ENCODE results near the gene PLXNB3. TPM values are rescaled to one million over a fixed set of nuclear protein-coding genes. Genes with fewer than 3 reads are reported as not detected.
"Not testable (repeated sequence)": the region's sequence is repeated elsewhere in the genome, so short reads cannot be mapped to it uniquely, and the experiment has no call there.

PLXNB3 gene
- total and polyA plus RNA-seq, 12 donors: 1.1 to 119 (median 41.4) TPM

DNA sequence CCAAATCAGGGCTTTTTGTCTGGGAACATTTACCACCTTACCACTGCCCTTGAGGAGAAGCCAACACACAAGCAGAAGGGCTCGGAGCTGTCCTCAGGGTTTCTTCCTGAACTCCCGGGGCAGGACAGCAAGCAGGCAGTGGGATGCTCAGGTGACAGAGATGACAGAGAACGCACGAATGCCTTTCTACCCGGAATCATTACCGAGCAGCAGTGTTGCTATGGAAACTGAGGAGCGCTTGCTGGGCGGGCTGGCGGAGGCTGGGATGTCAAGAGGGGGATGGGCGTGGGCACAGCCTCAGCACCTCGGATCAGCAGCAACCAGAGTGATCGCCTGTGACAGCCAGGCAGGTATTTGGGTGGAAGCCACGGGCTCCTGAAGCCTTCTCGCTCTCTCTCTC is 48.2 kb downstream of the PLXNB3 start:
- no peaks in the 10 kb centered on the region for H3K9me3 ChIP-seq (replicated peaks in 1 of 3)
- no peak overlapping the region for H3K27ac ChIP-seq
- no peaks in the 10 kb centered on the region for H3K36me3 ChIP-seq (replicated peaks in 1 of 2)
- DNase-seq: no peak
- WGBS, 4 donors: 51 to 100% (median 68%) methylated on average over 1 to 14 of the region's 14 CpGs
- H3K4me3 ChIP-seq: no peak overlapping the region
- H3K27me3 ChIP-seq: peaks cover 3% of the 10 kb centered on the region
- H3K4me1 ChIP-seq (replicated peaks in 1 of 2): no peaks in the 10 kb centered on the region
- intact Hi-C loops (cut with DNase I): no loop called here
- TF ChIP-seq, protein P1, sequence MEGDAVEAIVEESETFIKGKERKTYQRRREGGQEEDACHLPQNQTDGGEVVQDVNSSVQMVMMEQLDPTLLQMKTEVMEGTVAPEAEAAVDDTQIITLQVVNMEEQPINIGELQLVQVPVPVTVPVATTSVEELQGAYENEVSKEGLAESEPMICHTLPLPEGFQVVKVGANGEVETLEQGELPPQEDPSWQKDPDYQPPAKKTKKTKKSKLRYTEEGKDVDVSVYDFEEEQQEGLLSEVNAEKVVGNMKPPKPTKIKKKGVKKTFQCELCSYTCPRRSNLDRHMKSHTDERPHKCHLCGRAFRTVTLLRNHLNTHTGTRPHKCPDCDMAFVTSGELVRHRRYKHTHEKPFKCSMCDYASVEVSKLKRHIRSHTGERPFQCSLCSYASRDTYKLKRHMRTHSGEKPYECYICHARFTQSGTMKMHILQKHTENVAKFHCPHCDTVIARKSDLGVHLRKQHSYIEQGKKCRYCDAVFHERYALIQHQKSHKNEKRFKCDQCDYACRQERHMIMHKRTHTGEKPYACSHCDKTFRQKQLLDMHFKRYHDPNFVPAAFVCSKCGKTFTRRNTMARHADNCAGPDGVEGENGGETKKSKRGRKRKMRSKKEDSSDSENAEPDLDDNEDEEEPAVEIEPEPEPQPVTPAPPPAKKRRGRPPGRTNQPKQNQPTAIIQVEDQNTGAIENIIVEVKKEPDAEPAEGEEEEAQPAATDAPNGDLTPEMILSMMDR (IDR thresholded peaks at IDR 0.05): no peak
- no peak for TF ChIP-seq POLR2A (IDR thresholded peaks at IDR 0.05)

DNA sequence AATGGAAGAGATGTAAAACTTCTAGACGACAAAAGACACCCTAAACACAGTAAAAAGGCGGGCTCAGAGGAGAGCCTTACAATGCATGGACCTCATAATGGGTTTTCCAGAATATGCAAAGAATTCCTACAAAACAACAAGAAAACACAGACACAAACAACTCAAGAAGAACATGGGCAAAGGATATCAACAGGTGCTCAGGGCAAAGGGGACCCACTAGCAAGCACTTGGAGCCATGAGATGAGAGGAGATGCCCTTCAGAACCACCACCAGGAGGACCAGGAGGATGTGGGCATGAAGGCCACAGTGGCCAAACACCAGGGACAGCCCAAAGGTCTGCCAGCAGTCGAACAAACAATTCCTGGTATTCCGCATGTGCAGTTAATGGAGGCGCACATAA is 49.1 kb downstream of the PLXNB3 start:
- Histone ChIP-seq H3K4me1 (replicated peaks in 1 of 2) (no peaks in the 10 kb centered on the region), H3K36me3 (replicated peaks in 1 of 2) (no peaks in the 10 kb centered on the region), H3K9me3 (replicated peaks in 1 of 3) (no peaks in the 10 kb centered on the region), H3K27me3 (peaks cover 3% of the 10 kb centered on the region), H3K4me3 (no peak overlapping the region), H3K27ac (no peak overlapping the region)
- no peak for DNase-seq
- TF ChIP-seq, protein P1 (IDR thresholded peaks at IDR 0.05): no peak
- no peak for TF ChIP-seq POLR2A (IDR thresholded peaks at IDR 0.05)
- 84 to 94% (median 91%) methylated on average over 5 of the region's 5 CpGs for WGBS, 4 donors
- intact Hi-C loops (cut with DNase I): no loop called here

DNA sequence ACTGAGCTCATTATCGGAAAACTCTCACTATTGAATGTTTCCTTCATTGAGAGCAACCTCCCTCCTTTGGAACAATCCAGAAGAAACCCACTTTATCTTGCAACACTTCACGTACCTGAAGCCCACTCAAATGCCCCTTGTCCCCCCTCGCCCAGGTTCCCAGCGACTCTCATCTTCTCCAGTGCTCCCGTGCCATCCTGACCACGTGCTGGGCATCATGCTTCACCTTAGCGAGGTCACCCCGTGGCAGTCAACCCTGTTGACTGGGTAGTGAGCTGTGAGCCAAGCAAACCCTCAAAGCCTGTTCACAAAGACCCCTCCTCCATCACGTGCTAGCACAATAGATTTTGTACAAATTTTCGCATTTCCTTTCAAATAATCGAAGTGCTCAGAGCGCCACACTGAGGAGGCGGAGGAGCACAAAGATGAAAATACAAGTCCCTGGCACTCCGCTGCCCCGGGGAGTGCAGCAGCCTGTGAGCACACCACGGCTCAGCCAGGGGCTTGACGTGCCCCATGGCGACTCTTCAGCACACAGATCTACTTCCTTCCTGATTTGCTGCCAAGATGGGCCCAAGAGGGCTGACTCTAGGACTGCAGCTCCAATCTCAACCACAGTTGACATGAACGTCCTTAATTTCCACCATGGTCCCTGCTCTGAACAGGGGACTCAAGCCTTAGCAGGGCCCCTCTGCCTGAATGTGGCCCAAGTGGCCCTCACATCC is 50.7 kb downstream of the PLXNB3 start:
- Histone ChIP-seq H3K4me1 (replicated peaks in 1 of 2) (peaks cover 0 to 6% of the 10 kb centered on the region in 2 donors), H3K9me3 (replicated peaks in 1 of 3) (no peaks in the 10 kb centered on the region), H3K36me3 (replicated peaks in 1 of 2) (no peaks in the 10 kb centered on the region), H3K27me3 (peaks cover 11% of the 10 kb centered on the region), H3K4me3 (no peak overlapping the region), H3K27ac (no peak overlapping the region)
- intact Hi-C loops (cut with DNase I): no loop called here
- no peak for TF ChIP-seq POLR2A (IDR thresholded peaks at IDR 0.05)
- TF ChIP-seq, protein P1 (IDR thresholded peaks at IDR 0.05): no peak
- no peak for DNase-seq
- WGBS, 4 donors: 64 to 81% (median 76%) methylated on average over 5 to 19 of the region's 19 CpGs

DNA sequence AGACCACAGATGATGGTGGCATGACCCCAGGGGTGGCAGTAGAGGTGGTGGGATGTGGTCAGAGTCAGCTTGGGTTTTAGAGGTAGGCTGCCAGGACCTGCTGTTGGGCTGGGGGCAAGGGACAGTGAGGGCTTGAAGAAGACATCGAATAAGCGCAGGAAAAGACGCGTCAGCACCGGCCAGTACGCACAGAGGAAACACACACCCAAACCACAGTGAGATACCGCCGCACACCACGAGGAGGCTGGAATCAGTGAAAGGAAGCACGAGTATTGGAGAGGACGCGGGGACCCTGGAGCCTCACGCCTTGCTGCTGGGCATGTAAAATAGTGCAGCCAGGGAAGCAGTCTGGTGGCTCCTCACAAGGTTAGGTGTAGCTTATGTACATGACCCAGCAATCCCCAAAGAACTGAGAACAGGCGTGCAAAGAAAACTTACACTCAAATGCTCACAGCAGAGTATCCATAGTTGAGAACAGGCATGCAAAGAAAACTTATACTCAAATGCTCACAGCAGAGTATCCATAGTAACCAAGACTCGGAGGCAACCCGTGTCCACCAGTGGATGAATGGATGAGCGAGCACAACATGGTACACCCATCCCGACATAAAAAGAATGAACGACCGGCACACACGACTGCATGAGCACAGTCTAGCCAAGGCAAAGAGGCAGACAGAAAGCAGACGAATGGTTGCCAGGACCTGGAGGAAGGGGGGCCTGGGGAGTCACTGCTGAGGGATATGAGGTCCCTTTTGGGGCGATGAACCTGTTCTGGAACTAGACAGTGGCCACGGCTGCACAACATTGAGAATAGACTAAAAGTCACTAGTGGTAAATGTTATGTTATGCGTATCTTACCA is 53.0 kb downstream of the PLXNB3 start:
- Histone ChIP-seq H3K36me3 (replicated peaks in 1 of 2) (no peaks in the 10 kb centered on the region), H3K9me3 (replicated peaks in 1 of 3) (no peaks in the 10 kb centered on the region), H3K27me3 (peaks cover 23% of the 10 kb centered on the region), H3K27ac (no peak overlapping the region), H3K4me3 (no peak overlapping the region), H3K4me1 (replicated peaks in 1 of 2) (peaks cover 0 to 6% of the 10 kb centered on the region in 2 donors)
- WGBS, 4 donors: 78 to 86% (median 84%) methylated on average over 11 to 25 of the region's 25 CpGs
- intact Hi-C loops (cut with DNase I): no loop called here
- DNase-seq: no peak
- TF ChIP-seq POLR2A (IDR thresholded peaks at IDR 0.05): no peak
- TF ChIP-seq, protein P1 (IDR thresholded peaks at IDR 0.05): no peak

DNA sequence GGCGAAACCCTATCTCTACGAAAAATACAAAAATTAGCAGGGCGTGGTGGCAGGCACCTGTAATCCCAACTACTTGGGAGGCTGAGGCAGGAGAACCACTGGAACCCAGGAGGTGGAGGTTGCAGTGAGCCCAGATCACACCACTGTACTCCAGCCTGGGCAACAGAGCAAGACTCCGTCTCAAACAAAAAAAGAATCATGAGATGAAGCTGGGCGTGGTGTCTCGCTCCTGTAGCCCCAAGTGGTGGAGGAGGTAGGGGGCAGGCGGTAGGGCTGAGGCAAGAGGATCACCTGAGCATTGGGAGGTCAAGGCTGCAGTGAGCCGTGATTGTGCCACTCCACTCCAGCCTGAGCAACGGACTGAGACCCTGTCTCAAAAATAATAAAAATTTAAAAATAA is 54.0 kb downstream of the PLXNB3 start:
- intact Hi-C loops (cut with DNase I); H3K36me3 ChIP-seq (replicated peaks in 1 of 2); H3K4me3 ChIP-seq; H3K9me3 ChIP-seq (replicated peaks in 1 of 3); H3K27ac ChIP-seq; DNase-seq; H3K4me1 ChIP-seq (replicated peaks in 1 of 2): not testable (repeated sequence)
- H3K27me3 ChIP-seq: peaks cover 23% of the 10 kb centered on the region
- 81 to 86% (median 85%) methylated on average over 6 to 9 of the region's 9 CpGs for WGBS, 4 donors

Measured in adrenal gland (tissue), 12 donors.